Left ventricle myocardium inferior (tissue), 1 donor: ENCODE data around the gene DCUN1D2. TPM values are rescaled to one million over a fixed set of nuclear protein-coding genes. Genes with fewer than 3 reads are reported as not detected.
A peak's percentile ranks its signal among the peaks of the same experiment; 100 is the strongest.

Experiments
- DNase-seq: peaks from one replicate; pipeline ENCODE4 v3.0.0-alpha.2; 2020
- H3K27ac ChIP-seq: fragments of 200-600 bp; replicated peaks from 2 replicates; pipeline ENCODE4 v1.8.0; 2021
- H3K27me3 ChIP-seq: fragments of 200-600 bp; 2 replicates; pipeline ENCODE4 v1.8.0; 2021; ENCODE audit warnings: low read depth
- H3K36me3 ChIP-seq: fragments of 200-600 bp; 2 replicates; pipeline ENCODE4 v1.8.0; 2021
- H3K4me1 ChIP-seq: fragments of 200-600 bp; 2 replicates; pipeline ENCODE4 v1.8.0; 2021
- H3K4me3 ChIP-seq: fragments of 200-600 bp; 2 replicates; pipeline ENCODE4 v1.8.0; 2021; ENCODE audit warnings: mild to moderate bottlenecking, moderate library complexity
- H3K9me3 ChIP-seq: fragments of 200-600 bp; replicated peaks from 2 replicates; pipeline ENCODE4 v1.8.0; 2021
- intact Hi-C: fragments of 100-400 bp; cut with micrococcal nuclease; formaldehyde crosslinking; loops from one replicate; pipeline ENCODE4 v1.11.0; 2022
- total RNA-seq: library from RNA; stranded (reverse); fragmentation: NEBNext Ultra II Directional; extraction: Animal tissue kit (Norgen Biotek cat#: 25700); gene quantifications from one replicate; pipeline ENCODE4 v1.2.1, GENCODE V29; 2021
- TF ChIP-seq, protein P1 (sequence below): fragments of 200-600 bp; IDR thresholded peaks from 2 replicates; pipeline ENCODE4 v1.8.0; 2021; ENCODE audit warnings: antibody characterized with exemption, mild to moderate bottlenecking, borderline replicate concordance
- donor health status: DM: no; HTN: yes; CAD: no; lungs with severe emphysema.

The DCUN1D2 gene
- total RNA-seq, 1 donor from 2014 or later: 196 TPM

DNA sequence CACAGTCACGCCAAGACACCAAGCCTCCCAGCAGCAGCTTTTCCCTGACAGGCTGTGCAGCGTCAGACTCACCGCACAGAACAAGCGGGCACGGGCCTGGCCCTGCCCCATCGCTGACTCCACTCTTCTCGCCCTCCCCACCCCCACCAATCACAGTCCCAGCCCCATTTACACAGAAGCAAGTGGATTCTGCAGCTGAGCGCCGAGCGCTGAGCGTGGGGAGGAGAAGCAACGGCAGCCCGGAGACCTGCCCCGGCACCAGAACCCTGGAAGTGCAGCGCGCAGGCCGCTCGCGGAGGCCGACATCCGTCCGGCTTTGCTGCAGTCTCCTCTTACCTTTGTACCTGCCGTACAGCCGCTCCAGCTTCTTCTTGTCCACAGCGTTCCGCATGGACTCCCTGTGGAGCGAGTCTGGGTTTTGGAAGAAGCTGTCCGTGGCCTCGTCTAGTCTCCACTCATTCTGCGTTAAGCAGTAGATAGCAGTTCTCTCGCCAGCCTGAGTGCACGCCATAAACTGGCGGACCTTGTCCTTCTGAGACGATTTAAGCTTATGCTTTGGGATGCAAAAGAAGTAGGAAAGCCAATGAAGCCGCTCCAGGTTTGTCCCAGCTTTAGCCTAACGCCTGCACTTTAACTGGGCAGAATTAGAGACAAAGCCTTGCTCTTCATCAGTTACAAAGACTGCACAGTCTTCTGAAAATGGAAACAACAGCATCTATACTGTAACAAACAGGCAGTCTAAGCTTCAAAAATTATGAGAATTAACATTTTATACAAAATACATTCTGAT lies 6.8 kb downstream of the DCUN1D2 start:
- Histone ChIP-seq H3K27ac (peak overlapping the region; percentile 95), H3K4me1 (peaks cover 74% of the 10 kb centered on the region), H3K36me3 (peaks cover 21% of the 10 kb centered on the region), H3K9me3 (no peaks in the 10 kb centered on the region), H3K27me3 (no peaks in the 10 kb centered on the region), H3K4me3 (peak overlapping the region; percentile 59)
- DNase-seq: no peak
- TF ChIP-seq, protein P1, sequence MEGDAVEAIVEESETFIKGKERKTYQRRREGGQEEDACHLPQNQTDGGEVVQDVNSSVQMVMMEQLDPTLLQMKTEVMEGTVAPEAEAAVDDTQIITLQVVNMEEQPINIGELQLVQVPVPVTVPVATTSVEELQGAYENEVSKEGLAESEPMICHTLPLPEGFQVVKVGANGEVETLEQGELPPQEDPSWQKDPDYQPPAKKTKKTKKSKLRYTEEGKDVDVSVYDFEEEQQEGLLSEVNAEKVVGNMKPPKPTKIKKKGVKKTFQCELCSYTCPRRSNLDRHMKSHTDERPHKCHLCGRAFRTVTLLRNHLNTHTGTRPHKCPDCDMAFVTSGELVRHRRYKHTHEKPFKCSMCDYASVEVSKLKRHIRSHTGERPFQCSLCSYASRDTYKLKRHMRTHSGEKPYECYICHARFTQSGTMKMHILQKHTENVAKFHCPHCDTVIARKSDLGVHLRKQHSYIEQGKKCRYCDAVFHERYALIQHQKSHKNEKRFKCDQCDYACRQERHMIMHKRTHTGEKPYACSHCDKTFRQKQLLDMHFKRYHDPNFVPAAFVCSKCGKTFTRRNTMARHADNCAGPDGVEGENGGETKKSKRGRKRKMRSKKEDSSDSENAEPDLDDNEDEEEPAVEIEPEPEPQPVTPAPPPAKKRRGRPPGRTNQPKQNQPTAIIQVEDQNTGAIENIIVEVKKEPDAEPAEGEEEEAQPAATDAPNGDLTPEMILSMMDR: no peak
- intact Hi-C loops: no loop called here

DNA sequence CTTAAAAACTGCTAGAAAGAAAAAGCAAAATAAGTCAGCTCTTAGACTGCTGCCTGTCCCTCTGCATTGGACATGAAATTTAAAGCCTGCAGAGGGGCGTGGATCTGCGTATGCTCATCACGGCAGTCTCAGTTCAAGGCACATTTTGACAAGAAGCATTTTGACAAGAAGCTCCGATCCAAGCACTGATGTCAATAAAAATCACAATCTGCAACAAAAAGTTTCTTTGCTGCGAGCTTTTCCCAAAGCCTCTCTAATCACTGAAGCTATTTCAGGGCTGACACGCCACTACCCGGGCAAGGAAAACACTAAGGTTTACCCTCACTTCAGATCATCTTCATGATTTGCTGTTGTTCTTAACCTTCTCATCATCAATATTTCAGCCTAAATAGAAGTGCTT lies 7.4 kb downstream of the DCUN1D2 start:
- no peak for DNase-seq
- TF ChIP-seq, protein P1: no peak
- Histone ChIP-seq H3K27ac (peak overlapping the region; percentile 95), H3K9me3 (no peaks in the 10 kb centered on the region), H3K4me1 (peaks cover 68% of the 10 kb centered on the region), H3K4me3 (peak overlapping the region; percentile 59), H3K27me3 (no peaks in the 10 kb centered on the region), H3K36me3 (peaks cover 27% of the 10 kb centered on the region)
- intact Hi-C loops: no loop called here

DNA sequence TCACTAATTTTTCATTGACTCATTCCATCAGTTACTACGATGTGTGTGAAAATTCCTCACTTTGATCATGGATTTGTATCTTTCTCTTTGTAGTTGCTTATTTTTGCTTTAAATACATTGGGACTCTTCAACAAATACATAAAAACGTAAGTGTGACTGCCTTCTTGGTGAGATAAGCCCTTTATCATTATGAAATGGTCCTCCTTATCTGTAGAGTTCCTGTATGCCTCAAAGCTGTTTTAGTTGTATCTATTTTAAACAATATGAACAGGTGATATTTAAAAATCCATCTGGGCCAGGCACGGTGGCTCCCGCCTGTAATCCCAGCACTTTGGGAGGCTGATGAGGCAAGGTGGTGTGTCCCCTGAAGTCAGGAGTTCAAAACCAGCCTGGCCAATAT lies 11.3 kb downstream of the DCUN1D2 start:
- peak overlapping the region; percentile 21 for H3K27ac ChIP-seq
- H3K36me3 ChIP-seq: peaks cover 65% of the 10 kb centered on the region
- H3K4me3 ChIP-seq: no peak overlapping the region
- H3K27me3 ChIP-seq: no peaks in the 10 kb centered on the region
- H3K4me1 ChIP-seq: peaks cover 63% of the 10 kb centered on the region
- H3K9me3 ChIP-seq: no peaks in the 10 kb centered on the region
- DNase-seq: no peak
- TF ChIP-seq, protein P1: no peak
- intact Hi-C loops: no loop called here

DNA sequence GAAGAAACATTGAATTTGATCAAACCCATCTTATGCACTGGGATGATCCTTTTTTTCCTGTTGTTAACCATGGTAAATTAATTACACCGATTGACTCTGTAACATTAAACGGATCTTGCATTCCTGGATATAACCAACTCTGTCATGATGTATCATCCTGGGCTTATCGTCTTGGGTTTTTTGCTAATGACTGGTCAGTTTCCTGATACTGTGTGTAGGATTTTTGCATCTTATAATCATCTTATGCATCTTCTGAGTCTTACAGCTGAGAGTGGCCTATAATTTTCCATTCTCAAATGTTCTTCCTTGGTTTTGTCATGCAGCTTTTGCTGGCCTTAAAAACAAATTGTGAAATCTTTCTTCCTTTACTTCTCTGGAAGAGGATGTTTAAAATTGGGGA lies 12.8 kb downstream of the DCUN1D2 start:
- H3K4me1 ChIP-seq: peaks cover 62% of the 10 kb centered on the region
- no peak overlapping the region for H3K27ac ChIP-seq
- intact Hi-C loops: no loop called here
- H3K27me3 ChIP-seq: no peaks in the 10 kb centered on the region
- TF ChIP-seq, protein P1: no peak
- H3K4me3 ChIP-seq: no peak overlapping the region
- H3K36me3 ChIP-seq: peaks cover 69% of the 10 kb centered on the region
- DNase-seq: no peak
- H3K9me3 ChIP-seq: no peaks in the 10 kb centered on the region

DNA sequence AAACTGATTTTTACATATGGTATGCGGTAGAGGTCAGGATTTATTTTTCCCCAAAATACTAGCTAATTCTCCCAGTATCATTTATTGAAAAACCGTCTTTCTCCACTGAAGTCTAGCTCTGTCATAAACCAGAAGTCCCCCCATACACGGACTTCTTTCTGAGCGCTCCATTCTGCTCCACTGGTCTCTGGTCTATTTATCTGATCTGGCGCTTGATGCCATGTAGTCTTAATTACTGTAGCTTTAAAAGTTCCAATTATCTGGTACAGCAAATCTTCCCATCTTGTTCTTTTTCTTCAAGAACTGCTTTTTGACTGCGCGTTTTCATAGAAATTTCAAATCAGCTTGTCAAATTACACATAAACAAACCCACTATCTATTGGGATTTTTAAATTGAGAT lies 13.7 kb downstream of the DCUN1D2 start:
- TF ChIP-seq, protein P1: no peak
- peaks cover 71% of the 10 kb centered on the region for H3K36me3 ChIP-seq

More for the DNA sequence above, 13.7 kb downstream of the DCUN1D2 start:
- no peak for DNase-seq
- Histone ChIP-seq H3K4me1 (peaks cover 59% of the 10 kb centered on the region), H3K9me3 (no peaks in the 10 kb centered on the region), H3K27ac (no peak overlapping the region), H3K27me3 (no peaks in the 10 kb centered on the region), H3K4me3 (no peak overlapping the region)
- intact Hi-C loops: no loop called here
